GM19455 (cell line): ENCODE results near the gene ACBD6.

ENCODE experiments used
- ATAC-seq: cut with Tn5 transposase; IDR thresholded peaks from one replicate; pipeline ENCODE4 v1.9.1; 2021; ENCODE audit not compliant: unreplicated experiment

The ACBD6 gene

DNA sequence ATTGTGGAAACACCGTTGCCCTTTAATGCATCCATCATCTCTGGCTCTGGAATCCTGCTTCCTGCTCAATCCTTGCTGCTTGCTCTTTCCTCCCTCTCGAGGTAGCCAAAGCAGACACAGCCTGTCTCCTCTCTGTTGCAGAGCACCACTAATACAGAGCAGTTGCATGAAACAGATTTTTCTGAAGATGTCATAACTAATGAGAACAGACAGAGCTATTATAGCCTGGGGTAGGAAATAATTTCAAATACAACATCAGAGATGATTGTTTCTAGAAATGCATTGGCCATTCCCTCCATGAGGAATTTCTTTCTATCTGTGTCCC lies 23.3 kb upstream of the ACBD6 start:
- ATAC-seq = no peak

DNA sequence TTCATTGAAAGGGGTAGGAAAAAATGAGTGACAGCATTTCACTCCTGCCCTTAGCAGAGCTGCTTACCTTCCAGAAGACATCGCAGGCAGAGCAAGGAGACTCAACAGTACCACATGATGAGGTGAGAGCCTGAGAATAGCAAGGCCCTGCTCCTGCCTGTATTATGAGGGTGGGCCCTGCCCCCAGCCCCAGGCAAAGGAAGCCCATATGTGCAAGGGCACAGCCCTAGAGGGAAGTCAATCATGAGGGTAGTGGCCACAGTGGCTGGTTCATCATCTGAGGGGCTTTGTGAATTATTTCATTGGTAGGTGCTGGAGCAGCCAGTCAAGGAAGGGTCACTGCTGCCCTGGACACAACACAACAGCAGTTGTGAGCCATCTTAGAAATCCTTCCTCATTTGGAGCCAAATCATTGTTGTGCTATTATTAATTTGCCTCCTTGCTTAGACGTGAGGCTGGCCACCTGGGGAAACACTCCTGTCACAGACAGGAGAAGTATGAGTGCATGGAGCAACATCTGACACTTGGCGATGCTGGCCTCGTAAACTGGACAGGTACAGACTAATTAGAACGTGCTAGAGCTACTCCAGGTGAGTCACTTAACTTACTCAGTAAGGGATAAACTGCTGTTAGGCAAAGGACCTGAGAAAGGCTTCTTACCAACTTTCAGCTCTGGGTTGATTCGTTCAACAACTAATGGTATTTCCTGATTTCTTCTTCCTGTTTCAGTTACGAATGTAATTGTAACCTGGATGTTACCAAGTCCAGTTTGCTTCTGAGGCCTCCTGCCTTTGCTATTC lies 22.7 kb upstream of the ACBD6 start:
- ATAC-seq = no peak

DNA sequence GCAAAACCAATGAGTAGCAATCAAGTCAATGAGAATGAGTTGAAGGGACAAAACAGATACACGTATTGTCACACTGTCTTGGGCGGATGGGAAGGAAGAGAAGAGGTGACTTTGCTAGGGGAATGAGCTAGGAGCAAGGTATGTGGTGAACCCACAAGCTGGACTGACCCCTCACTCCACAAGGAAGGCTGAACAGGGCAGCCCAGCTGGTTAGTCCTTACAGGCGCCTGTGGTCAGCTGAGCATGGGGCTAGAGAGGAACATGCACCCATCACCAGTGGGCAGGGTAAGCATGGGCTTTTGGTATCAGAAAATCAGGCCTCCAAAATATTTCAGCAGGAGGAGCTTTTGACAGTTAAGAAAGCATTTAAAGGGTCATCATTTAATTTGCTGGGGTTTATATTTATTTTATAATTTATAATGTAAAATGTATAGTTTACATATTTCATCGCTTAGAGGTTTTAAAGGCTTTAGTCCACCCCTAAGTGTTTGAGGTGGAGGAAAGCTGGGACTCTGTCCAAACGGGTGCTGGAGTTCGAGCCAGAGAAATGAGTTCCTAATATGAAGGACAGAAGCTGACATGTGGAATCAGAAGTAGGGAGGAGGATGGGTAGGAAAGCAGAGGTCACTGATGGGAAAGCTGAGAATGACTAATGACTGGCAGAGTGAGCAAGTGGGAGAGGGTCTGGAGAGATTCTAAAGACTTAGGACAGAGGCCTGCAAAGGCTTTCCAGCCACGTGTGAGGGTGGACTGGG lies 22.0 kb upstream of the ACBD6 start:
- no peak for ATAC-seq

DNA sequence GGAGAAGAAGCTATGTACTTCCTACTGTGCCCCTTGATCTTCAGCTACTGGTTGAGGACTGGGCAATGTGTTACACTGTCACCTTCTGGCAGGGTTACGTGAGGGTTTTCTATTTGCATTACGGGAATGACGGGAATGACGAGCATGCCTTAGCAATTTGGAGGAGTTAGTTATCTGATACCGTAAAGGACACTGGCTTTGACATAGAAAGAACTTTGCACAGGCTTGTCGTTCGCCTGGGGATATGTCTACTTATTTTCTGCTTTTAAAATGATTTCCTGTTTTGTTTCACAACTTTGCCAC lies 19.8 kb upstream of the ACBD6 start:
- ATAC-seq = no peak

DNA sequence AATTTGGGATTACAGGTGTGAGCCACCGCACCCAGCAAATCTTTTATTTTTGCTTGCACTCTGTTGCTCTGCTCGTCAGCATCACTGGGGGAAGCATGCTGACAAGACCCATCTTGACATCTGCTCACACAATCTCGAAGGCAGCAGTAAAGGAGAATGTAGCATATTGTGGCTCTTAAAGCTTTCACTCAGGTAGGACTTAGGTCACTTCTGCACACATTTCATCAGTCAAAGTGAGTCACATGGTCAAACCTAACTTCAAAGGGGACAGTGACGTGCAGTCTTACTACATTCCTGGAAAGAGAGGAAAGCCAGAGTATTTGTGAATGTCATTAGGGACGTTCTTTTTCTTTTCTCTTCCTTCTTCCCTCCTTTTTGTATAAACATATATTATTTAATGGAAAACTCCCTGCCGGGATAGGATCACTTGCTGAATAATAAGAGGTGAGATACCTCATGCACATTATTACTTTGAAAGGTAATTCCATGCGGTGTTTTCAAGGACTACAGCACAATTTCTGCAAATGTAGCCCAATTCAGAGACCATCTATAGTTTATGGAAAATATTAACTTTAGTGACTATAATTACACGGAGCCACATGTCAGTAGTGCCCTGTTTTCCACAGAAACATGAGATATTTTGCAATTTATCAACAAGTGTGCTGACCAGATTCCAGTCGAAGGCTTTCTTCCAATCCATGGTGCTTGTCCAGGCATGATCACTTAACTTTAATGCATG lies 19.3 kb upstream of the ACBD6 start:
- no peak for ATAC-seq

DNA sequence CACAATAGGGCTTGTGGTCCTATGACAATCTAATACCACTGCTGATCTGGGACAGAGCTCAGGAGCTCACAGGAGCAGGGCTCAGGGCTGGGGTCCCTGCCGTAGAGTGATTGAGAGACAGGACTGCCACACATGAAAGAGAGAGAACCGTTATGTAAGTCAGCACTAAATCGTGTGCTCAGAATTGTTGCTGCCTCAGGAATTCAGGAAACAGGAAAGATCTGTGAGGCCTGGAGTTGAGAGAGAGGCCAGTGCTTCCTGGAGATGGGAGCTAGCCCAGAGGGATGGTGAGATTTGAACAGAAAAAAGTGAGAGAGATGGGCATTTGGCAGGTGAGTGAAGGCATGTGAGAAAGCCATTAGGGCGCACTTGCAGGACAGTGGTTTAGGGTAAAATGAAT lies 17.5 kb upstream of the ACBD6 start:
- ATAC-seq = no peak

DNA sequence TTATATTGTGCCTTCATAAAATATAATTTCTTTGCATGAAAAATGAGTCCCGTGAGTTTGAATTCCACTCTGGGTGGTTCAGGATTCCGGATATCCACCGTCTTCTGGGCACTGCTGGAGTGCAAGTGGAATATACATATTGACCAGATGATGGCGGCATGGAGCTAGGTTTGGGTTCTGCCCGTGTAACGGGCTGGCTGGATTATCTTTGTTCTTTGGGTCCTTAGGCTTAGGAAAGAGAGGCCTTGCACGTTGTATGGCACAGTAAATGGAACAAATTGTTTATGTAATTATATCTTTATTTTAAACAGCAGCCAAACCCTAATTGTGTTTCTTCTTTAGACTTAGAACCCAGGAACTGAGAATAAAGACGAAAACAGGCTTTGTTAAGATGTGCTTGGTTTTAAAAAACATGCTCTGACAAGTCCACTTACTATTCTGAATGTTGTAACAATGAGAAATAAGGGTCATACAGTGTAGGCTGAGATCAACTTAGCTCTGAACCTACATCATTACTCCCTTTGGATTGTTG lies 13.5 kb upstream of the ACBD6 start:
- peak; percentile 95 for ATAC-seq

DNA sequence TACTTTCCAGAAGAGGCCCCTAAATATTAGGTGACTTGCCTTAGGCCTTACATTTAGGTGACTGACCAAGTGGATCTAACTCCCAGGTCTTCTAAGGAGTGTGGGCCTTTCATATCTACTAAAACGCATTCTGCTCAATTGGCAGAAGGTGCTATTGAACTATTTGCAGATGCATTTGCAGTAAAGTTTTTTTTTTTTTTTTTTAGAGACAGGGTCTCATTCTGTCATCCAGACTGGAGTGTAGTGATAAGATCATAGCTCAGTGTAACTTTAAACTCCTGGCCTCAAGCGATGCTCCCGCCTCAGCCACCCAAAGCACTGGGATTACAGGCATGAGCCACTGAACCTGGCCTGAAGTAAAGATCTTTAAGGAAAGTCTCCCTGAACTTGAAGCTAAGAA lies 13.0 kb upstream of the ACBD6 start:
- ATAC-seq = no peak

DNA sequence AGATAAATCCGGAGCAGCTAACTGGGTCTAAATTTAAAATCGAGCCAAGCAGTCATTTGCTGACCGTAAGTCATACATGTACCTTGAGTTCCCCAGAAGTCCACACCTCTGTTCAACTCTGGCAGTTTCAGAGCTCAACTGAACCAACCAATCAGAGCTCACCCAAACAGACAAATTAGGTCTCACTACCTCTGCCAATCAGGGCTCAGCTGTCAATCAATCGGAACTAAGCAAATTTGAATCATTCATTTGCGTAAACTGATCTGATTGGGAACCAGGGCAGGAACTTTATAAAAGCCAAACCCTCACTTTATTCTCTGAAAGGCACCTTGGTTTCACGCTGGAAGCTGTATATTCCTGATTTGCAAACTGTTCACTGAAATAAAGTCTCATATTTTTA lies 11.2 kb upstream of the ACBD6 start:
- ATAC-seq = no peak

DNA sequence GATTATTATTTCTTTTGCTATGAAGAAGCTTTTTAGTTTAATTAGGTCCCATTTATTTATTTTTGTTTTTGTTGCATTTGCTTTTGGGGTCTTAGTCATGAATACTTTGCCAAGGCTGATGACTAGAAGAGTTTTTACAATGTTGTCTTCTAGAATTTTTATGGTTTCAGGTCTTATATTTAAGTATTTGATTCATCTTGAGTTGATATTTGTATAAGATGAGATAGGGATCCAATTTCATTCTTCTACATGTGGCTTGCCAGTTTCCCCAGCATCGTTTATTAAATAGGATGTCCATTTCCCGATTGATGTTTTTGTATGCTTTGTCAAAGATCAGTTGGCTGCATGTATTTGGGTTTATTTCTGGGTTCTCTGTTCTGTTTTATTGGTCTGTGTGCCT lies 8.5 kb upstream of the ACBD6 start:
- no peak for ATAC-seq

DNA sequence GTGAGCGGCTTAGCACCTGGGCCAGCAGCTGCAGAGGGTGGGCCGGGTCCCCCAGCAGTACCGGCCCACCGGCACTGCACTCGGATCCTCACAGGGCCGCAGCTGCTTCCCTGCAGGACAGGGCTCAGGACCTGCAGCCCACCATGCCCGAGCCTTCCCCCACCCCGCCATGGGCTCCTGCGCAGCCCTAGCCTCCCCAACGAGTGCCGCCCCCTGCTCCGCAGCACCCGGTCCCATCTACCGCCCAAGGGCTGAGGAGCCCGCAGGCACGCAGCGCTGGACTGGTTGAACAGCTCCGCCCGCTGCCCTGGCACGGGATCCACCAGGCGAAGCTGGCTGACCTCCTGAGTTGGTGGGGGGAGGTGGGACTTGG lies 6.3 kb upstream of the ACBD6 start:
- no peak for ATAC-seq

DNA sequence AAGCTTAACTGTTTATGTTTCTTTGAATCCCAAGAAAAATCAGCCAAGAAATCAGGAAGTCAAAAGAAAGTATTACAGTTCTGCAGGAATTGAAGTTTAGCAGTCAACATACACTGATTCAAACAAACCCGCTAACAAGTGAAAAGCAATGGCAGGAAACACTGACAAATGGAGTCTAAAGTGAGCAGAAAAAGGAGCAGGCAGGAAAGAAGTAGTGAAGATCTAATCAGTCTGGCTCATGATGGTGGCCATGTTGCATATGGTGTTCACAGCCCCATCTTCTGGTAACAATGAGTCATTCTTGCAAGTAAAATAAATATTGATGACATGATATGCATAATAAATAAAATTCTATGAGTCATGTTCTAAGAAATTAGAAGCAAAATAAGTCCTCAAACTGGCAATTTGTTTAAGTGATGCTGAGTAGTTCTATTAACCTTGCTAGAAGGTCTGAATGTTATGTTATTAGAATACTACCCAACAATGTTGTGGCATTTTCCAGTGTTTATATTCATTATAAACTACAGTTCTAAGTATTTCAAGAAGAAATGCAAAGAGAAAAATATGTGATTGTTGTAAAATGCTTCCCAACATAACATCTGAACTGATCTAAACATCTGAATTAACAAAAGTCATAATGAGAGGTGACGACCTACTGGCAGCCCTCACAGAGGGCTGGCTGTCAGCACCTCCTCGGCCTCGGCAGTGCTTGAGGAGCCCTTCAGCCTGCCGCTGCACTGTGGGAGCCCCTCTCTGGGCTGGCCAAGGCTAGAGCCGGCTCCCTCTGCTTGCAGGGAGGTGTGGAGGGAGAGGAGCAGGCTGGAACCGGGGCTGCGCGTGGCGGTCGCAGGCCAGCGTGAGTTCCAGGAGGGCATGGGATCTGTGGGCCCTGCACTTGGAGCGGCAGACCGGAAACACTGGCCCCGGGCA lies 5.7 kb upstream of the ACBD6 start:
- no peak for ATAC-seq

DNA sequence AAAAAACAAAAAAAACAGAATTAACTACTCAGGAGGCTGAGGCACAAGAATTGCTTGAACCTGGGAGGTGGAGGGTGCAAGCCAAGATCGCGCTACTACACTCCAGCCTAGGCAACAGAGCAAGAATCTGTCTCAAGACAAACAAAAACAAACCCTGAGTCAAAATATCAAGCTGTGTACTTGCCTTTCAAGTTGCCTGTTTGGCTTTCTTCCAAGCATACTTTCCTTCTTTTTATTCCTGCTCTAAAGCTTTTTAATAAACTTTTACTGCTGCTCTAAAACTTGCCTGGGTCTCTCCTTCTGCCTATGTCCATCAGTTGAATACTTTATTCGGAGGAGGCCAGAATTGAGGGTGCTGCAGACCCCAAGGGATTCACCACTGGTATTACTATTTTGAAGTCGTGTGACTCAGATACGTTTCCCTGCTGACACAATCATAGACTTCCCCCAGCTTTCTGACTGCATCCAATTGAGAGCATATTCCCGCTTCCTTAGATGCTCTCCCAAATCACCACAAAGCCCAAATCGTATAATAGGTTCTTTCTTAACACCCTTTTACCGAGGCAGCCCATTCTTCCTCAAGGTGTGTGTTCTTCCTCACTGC lies 3.5 kb upstream of the ACBD6 start:
- ATAC-seq = no peak

DNA sequence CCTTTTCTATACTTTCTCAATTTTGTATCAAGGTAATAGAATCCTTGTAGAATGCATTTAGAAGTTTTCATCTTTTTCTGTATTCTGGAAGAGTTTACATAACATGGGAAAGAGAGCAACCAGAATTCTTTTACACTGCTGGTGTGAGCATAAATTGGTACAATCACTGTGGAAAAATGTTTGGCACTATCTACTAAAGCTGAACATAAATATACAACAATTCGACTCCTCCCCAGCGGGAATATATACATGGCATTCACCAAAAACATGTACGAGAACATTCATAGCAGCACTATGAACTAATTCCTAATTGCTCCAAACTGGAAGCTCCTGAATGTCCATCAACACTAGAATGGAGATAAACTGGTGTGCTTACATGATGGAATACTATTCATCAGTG lies 1.8 kb upstream of the ACBD6 start:
- ATAC-seq = no peak

DNA sequence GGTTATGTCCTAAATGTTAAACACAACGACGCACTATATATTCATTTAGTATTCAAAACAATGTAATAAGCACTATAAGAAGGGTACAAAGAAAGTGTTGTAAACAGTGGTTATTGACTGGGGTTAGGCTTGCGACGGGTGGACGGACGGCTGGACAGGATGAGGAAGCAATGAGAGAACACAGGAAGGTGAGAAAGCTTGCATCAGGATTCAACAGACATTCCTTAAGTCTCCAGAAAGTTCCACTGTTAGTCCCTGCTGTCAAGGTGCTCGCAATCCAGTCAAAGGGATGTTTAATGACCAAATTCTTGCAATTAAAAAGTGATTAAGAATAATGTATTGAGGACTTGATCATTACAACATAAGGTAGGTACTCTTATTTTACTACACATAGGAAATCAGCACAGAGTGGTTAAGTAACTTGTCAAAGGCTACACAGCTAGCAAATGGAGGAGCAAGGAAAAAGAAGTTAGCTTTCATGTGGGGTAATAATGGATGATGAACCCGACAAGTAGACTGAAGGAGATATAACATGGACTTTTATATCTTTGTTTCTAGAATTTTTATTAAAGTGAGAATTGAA lies 994 bp upstream of the ACBD6 start:
- peak; percentile 6 for ATAC-seq

DNA sequence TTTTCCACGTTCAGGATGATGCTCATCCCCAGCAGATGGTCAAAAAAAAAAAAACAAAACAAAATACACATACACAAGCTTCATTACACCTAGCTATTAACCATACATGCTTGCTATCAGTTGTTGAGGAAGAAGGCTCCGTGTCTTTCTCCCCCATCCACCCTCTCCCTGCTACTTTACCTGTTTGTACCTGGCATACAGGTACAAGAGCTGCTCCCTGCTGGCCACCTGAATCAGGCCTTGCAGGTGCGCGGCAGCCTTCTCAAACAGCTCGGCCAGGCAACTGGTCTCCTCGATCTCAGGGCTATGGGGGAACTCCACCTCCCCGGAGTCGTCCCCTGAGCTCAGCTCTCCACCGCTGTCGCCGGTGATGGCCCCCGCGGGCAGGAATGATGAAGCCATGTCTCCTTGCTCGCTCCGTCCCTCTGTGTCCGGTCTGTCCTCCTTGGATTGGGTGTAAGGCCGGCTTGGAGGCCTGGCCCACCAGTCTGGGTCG lies 464 bp downstream of the ACBD6 start:
- peak; percentile 37 for ATAC-seq

DNA sequence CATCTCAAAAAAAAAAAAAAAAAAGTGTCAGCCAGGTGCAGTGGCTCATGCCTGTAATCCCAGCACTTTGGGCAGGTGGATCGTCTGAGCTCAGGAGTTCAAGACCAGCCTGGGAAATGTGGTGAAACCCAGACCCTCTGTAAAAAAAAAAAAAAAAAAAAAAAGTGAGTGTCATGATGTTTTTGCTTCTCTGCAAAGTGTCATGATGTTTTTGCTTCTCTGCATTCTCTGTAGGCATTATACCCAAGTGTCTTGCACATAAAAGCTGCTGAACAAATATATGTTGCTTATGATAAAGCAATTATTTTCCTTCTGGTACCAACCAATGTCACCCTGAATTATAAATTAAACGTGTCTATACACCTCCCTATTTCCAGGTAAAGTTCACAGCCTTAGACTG lies 1.7 kb downstream of the ACBD6 start:
- no peak for ATAC-seq

DNA sequence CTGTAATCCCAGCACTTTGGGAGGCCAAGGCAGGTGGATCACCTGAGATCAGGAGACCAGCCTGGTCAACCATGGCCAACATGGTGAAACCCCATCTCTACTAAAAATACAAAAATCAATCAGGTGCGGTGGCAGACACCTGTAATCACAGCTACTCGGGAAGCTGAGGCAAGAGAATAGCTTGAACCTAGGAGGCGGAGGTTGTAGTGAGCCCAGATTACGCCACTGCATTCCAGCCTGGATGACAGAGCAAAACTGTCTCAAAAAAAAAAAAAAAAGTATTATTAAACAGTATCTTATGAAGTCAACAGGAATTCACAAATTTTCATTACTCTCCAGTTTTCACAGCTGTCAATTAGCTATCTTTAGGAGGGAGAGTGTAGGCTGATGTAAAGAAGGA lies 3.8 kb downstream of the ACBD6 start:
- no peak for ATAC-seq

DNA sequence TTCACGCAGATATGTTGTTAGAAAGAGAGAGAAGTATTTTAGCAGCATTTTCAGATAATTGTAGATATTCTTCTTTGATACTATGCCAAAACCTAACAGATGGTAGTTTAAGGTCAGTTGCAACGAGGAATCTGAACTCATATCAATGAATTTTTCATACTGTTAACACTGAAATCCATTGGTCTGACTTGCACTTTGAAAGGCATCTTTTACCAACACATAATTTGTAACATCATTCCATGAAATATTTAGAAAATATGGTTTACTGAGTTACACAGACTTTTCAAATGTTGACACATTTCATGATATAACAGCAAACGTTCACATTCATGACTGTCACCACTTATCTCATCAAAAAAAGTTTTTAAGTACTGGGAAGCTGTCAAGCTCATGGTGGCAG lies 4.6 kb downstream of the ACBD6 start:
- ATAC-seq = no peak

DNA sequence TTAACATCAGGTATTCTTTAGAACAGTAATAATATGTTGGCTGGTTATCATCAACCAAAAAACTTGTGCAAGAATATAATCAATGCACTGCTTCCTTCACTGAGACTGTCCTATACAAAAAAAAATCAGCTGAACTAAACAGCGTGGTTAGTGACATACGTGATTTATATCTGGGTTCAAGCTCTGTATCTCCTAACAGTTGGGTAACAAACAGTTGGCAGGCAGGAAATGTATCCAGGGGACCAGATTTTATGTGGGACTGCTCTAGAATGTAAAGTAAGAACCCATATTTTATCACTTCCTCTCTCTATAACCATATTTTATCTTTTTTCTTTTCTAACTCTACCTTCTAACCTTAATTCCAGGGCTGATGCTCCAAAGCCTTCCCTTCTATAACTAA lies 8.0 kb downstream of the ACBD6 start:
- no peak for ATAC-seq
